Pancreas (tissue), 10 donors: ENCODE measurements around the gene BORCS6. TPM values are rescaled to one million over a fixed set of nuclear protein-coding genes. Genes with fewer than 3 reads are reported as not detected.
A peak's percentile ranks its signal among the peaks of the same experiment; 100 is the strongest.

ENCODE experiments used
- ATAC-seq, 4 donors: fragments of 200-7000 bp; cut with Tn5 transposase; one replicate each; pipeline versions ENCODE4 v1.8.0 to v1.9.1; 2020; ENCODE audit warnings: mild to moderate bottlenecking in 4 of 4, moderate library complexity in 4 of 4
- DNase-seq, 6 donors: peaks; one replicate each; pipeline ENCODE4 v3.0.0-alpha.2; 2020
- FAIRE-seq: peaks from 2 replicates; lab custom pipeline; 2012; peaks lifted over from hg19 to GRCh38; lab: Jason Lieb, UNC
- H3K27ac ChIP-seq, 4 donors: fragments of 200-600 bp; sonication (generic); 1 replicate in 3 of 4; 2 replicates in 1 of 4; pipeline versions ENCODE4 v1.5.0 to v1.8.0; 2020
- H3K27me3 ChIP-seq, 4 donors: fragments of 200-600 bp; one replicate each; pipeline ENCODE4 v1.8.0; 2021
- H3K36me3 ChIP-seq, 3 donors: fragments of 200-600 bp; sonication (generic) in 1 of 3; one replicate each; pipeline versions ENCODE4 v1.5.0 to v1.8.0; 2020 to 2021
- H3K4me1 ChIP-seq, 3 donors: fragments of 200-600 bp; one replicate each; pipeline ENCODE4 v1.8.0; 2021
- H3K4me3 ChIP-seq, 4 donors: fragments of 200-600 bp; sonication (generic) in 2 of 4; one replicate each; pipeline versions ENCODE4 v1.5.0 to v1.8.0; 2020 to 2021
- H3K9me3 ChIP-seq, 4 donors: fragments of 200-600 bp; one replicate each; pipeline ENCODE4 v1.8.0; 2021
- CTCF ChIP-seq, 4 donors: fragments of 200-600 bp; sonication (generic) in 3 of 4; IDR thresholded peaks; one replicate each; pipeline versions ENCODE4 v1.5.0 to v1.8.0; 2021; ENCODE audit warnings: antibody characterized with exemption in 4 of 4
- WGBS, 2 donors: extraction: QIAGEN DNeasy Blood & Tissue Kit; methylation state at CpG; one replicate each; pipeline ENCODE4 v1.1.7; 2013; 5-methylcytosine and 5-hydroxymethylcytosine counted together
- intact Hi-C, 3 donors: fragments of 100-400 bp; cut with DNase I; formaldehyde crosslinking; loops; one replicate each; pipeline versions ENCODE4 v1.11.1 to v1.14.2; 2022
- polyA plus RNA-seq, 2 donors: library from polyadenylated mRNA; stranded (reverse); fragments of 200-250 nt; gene quantifications; one replicate each; pipeline ENCODE4 v1.2.3, GENCODE V29; 2013
- total RNA-seq, 6 donors: library from RNA; stranded (reverse); fragmentation: NEBNext Ultra II Directional in 4 of 6; extraction: Animal tissue kit (Norgen Biotek cat#: 25700) in 4 of 6; gene quantifications; one replicate each; pipeline versions ENCODE4 v1.2.1 to v1.2.4, GENCODE V29; 2021 to 2023
- donor health status: healthy with polysubstance abuse.
- donor health status: DM: no; HTN: no; CAD: no; lungs with moderate emphysema.
- donor health status: DM: no; HTN: no; CAD: no.
- donor health status: control.
- donor health status: control.
- donor health status: Bipolar disorder and iron deficiency.
- donor health status: DM: yes; HTN: yes; CAD: no.
- donor health status: DM: no; HTN: no; CAD: no.
- donor health status: DM: no; HTN: no; CAD: no.
- donor health status: DM: yes; HTN: yes; CAD: no.

Gene BORCS6
- total and polyA plus RNA-seq, 8 donors, result 4.5 to 10.4 (median 6.6) TPM

- FAIRE-seq, result no peak
- 91 to 95% methylated on average over 20 to 21 of the region's 21 CpGs for WGBS, 2 donors
- no peaks in the 10 kb centered on the region for H3K9me3 ChIP-seq
- intact Hi-C loops, result no loop called here
- no peak overlapping the region for H3K27ac ChIP-seq
- no peak for TF ChIP-seq CTCF (IDR thresholded peaks at IDR 0.05)
- no peak for ATAC-seq
- H3K36me3 ChIP-seq, result peaks cover 0 to 79% (median 42%) of the 10 kb centered on the region in 3 donors
- H3K4me3 ChIP-seq, result no peak overlapping the region
- H3K27me3 ChIP-seq, result no peaks in the 10 kb centered on the region
- no peaks in the 10 kb centered on the region for H3K4me1 ChIP-seq
- DNase-seq, result no peak
Observed at GRCh38 chr17:8234361-8235270, 44.6 kb upstream of the BORCS6 start.

GRCh38 chr17:8231701-8232100 lies 41.7 kb upstream of the BORCS6 start:
- H3K27ac ChIP-seq, result no peak overlapping the region
- peaks cover 0 to 85% (median 42%) of the 10 kb centered on the region in 3 donors for H3K36me3 ChIP-seq
- H3K27me3 ChIP-seq, result no peaks in the 10 kb centered on the region
- ATAC-seq, result no peak
- FAIRE-seq, result no peak
- no peak for DNase-seq
- 95 to 97% methylated on average over 10 of the region's 10 CpGs for WGBS, 2 donors
- no peaks in the 10 kb centered on the region for H3K4me1 ChIP-seq
- H3K9me3 ChIP-seq, result no peaks in the 10 kb centered on the region
- H3K4me3 ChIP-seq, result no peak overlapping the region
- intact Hi-C loops, result no loop called here
- no peak for TF ChIP-seq CTCF (IDR thresholded peaks at IDR 0.05)

- FAIRE-seq, result no peak
- WGBS, 2 donors, result 90 to 91% methylated on average over 4 of the region's 4 CpGs
- no peak for TF ChIP-seq CTCF (IDR thresholded peaks at IDR 0.05)
- Histone ChIP-seq H3K27me3 (no peaks in the 10 kb centered on the region), H3K27ac (peak overlapping the region in 3 of 4 donors; percentile 28 to 85 (median 76)), H3K9me3 (no peaks in the 10 kb centered on the region), H3K36me3 (peaks cover 0 to 45% (median 22%) of the 10 kb centered on the region in 3 donors), H3K4me1 (peaks cover 0 to 9% (median 7%) of the 10 kb centered on the region in 3 donors), H3K4me3 (peak overlapping the region in 2 of 4 donors; percentile 12 to 18)
- DNase-seq, result peak in 1 of 6 donors; percentile 27
- intact Hi-C loops, result no loop called here
- ATAC-seq, result no peak
Observed at GRCh38 chr17:8227238-8227581, 37.2 kb upstream of the BORCS6 start.

GRCh38 chr17:8226536-8227237 lies 36.7 kb upstream of the BORCS6 start:
- peak; percentile 65 to 87 (median 71) for DNase-seq
- Histone ChIP-seq H3K9me3 (no peaks in the 10 kb centered on the region), H3K36me3 (peaks cover 0 to 40% (median 16%) of the 10 kb centered on the region in 3 donors), H3K27me3 (no peaks in the 10 kb centered on the region), H3K4me3 (peak overlapping the region in 2 of 4 donors; percentile 12 to 18), H3K27ac (peak overlapping the region; percentile 23 to 85 (median 52)), H3K4me1 (peaks cover 0 to 9% (median 7%) of the 10 kb centered on the region in 3 donors)
- intact Hi-C loops, result no loop called here
- no peak for TF ChIP-seq CTCF (IDR thresholded peaks at IDR 0.05)
- WGBS, 2 donors, result 14 to 15% methylated on average over 32 of the region's 32 CpGs
- ATAC-seq, result peak; percentile 3 to 15 (median 10)
- no peak for FAIRE-seq
